GM21786 (cell line): ENCODE data around the gene TMEM151B.
"Not testable (repeated sequence)": the region's sequence is repeated elsewhere in the genome, so short reads cannot be mapped to it uniquely, and the experiment has no call there.

Source experiments
- ATAC-seq: cut with Tn5 transposase; IDR thresholded peaks from one replicate; pipeline ENCODE4 v1.9.1; 2021; ENCODE audit not compliant: unreplicated experiment

The TMEM151B gene

DNA sequence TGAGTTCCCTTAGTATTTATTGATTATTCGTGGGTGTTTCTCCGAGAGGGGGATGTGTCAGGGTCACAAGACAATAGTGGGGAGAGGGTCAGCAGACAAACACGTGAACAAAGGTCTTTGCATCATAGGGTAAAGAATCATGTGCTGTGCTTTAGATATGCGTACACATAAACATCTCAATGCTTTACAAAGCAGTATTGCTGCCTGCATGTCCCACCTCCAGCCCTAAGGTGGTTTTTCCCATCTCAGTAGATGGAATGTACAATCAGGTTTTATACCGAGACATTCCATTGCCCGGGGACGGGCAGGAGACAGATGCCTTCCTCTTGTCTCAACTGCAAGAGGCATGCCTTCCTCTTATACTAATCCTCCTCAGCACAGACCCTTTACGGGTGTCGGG, 58.0 kb downstream of the TMEM151B start:
- ATAC-seq: not testable (repeated sequence)

DNA sequence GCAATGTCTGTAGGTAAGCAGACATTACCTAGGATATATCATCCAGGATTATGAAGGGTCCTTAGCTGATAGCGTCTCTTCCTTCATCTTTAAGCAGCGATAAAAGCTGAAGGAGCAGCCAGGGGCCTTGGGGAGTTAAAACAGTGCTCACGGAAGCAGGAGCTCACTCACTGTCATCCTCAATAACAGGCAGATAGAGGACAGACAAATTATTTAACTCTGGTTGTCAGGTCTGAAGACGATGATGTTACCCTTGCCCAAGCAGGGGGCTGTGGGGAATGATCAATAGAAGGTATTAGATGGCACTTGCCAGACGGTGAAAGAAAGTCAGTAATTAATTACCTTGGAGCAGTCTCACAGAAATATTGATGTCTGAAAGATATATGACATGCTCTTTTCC, 59.6 kb downstream of the TMEM151B start:
- ATAC-seq: no peak

DNA sequence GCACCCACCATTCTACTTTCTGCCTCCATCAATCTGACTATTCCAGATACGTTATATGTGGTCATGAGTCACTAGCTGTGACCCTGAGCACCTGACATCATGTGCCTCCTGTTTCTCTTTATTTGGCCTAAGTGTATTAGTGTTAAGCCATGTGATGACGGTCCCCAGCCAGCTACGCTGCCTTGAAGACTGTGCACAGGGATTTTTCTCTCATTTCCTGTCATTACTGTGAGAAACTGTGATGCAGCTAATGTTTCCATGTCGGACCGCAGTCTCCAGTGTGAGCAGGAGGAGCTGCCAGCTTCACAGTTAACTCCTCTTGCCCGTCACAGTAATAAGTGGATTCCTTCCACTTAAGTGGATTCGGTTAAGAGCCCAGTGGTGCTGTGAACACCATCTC, 62.3 kb downstream of the TMEM151B start:
- ATAC-seq: no peak

- no peak for ATAC-seq
These were observed 63.1 kb downstream of the TMEM151B start for GRCh38 chr6:44333273-44333919.

DNA sequence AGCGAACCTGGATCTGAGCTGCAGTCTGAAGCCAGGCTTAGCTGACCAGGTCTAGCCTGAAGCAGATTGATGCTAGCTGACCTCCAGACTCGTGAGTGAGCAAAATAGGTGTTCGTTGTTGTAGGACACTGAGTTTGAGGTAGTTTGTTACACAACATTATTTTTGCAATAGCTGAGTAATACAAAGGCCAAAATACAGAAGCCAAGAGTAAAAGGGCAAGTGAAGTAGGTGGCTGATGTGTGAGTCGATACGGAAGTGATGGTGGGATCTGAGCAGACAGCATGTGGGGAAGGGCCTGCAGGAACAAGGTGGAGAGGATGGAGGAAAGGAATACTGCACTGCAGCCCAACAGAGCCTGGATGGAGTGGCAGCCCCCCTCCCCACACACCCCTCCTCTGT, 63.7 kb downstream of the TMEM151B start:
- no peak for ATAC-seq

DNA sequence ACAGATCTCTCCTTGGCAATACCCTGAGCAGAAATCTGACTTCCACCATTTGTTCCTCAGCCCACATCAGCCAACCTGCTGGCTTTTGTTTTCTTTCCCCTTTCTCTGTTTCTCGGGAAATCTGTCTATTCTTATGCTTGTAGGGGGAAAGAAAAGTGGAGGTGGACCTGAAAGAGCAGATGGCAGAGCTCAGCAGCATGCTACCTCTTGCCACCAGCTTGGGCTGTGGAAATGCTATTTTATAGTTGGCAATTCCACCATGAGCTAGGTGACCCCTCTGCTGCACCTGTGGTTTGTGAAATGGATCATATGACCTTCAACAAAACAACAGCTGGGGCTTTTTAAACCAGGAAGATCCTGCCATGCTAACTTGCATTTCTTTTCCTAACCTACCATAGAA, 65.4 kb downstream of the TMEM151B start:
- ATAC-seq: no peak

DNA sequence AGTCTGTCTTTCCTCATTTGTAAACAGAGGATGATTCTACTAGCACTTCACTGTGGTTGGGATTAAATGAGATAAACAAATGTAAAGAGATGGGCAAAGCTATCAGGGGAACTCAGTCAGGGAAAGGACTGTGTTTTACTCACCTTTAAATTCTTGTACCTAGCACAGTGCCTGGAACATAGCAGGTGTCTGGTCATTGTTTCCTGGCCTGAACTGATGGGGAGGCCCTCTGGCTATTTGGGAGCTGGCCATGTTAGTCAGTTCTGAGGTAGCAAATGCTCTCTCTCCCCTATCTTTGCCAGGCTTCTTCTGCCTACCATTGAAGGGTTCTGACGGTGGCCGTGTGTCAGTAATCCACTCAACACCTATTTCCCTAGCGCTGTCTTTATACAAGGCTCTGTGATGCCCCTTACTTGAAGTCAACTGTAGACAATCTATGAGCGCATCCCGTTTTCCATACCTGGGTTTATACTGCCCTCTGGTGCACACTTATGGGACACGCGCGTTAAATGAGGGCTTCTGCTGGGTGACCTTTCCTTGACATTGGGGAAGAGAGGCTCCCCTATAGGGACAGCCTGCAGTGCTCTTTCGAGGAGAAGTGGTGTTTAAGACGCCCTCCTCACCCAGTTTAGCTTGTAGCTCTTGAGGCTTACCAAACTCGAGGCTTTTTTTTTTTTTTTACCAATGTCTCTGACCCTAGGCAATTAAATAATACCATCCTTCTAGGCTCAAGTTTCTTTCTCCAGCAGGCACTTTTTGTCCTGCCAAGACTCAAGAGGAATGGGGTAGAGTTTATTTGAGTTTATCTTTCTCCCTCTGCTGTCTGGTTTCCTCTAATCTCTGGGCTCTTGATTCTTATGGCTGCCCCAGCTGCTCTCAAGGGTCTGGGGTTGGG, 68.2 kb downstream of the TMEM151B start:
- ATAC-seq: no peak

DNA sequence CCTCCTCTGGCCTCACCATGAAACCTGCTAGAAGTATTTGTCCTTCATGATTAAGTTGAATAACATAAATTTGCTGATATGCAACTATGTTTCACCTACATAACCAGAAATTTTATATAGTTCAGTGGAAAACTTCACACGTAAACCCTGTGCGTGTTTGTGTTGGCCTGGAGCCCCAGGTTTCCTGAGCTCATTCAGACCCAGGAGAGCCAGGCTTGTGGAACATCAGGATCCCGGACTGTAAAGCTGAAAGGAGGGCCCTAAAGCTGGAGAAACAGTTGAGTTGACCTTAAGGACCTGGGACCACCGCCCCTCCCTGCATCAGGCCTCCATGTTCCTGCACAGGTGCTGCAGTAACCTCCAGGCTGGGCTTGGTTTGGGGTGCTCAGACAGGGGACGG, 69.1 kb downstream of the TMEM151B start:
- ATAC-seq: no peak

DNA sequence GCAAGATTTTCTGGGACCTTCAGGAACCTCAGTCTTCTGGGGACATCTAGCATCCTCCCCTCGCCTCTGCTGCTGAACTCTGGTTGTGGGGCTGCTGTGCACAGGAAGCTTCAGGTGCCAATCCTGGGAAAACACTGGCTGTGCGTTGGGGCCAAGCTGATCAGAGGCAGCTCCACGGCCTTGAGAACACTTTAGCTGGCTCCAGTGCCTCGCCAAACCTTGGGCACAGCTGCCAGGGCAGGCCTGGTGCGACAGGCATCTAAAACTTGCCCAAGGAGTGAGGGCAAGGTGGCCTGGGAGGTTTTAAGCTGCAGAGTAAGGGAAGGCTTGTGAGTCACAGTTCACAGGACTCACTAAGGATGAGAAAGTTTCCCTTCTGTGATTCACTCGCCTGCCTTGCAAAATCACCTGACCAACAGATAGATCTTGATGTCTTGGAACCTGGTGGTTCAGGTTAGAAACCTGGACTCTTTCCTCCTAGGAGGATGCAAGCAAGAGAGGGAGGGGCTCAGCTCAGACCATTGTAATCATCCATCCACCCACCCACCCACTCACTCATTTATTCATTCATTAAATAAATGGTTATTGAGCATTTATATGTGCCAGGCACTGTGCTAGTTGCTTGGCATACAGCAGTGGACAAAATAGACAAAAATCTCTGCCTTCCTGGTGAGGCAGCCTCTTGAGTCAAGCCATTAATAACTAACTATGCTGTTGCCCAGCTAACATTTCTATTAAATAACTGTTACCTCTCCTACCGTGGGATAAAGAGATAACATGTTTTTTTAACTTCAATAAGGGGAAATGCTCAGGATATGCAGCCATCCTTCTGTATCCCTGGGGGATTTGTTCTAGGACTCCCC, 69.7 kb downstream of the TMEM151B start:
- ATAC-seq: no peak

GRCh38 chr6:44341095-44341890, 71.0 kb downstream of the TMEM151B start:
- ATAC-seq: no peak

- no peak for ATAC-seq
These were observed 71.8 kb downstream of the TMEM151B start for GRCh38 chr6:44342052-44342451.

DNA sequence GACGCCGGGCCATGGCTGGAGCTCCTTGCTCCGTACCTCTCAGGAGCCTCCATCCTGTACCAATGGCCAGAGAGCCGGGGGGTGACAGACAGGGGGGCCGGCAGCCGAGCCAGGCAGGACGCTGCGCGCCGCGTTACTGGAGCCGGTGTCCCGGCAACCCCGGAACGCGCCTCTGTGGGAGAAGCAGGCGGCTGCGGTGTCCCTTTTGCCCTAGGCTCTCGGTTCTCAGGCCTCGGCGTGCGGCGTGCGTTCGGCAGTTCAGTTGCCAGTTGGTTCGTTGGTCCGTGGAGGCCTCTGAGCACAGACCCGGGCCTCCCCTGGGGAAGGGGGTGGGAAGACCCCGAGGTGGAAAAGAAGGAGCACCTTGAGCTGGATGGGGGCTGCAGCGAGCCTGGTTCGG, 72.2 kb downstream of the TMEM151B start, which contains the start of gene SPATS1:
Gene SPATS1 (plus strand): TSS at position 162 of the 400 bp plus-strand sequence. CDS start 446 bp downstream, outside the sequence.
- no peak for ATAC-seq

- not testable (repeated sequence) for ATAC-seq
These were observed 76.6 kb downstream of the TMEM151B start for GRCh38 chr6:44346818-44347217.

GRCh38 chr6:44349904-44350649, 79.8 kb downstream of the TMEM151B start:
- no peak for ATAC-seq

GRCh38 chr6:44350650-44350994, 80.4 kb downstream of the TMEM151B start:
- not testable (repeated sequence) for ATAC-seq

GRCh38 chr6:44352259-44352658, 82.0 kb downstream of the TMEM151B start:
- no peak for ATAC-seq

DNA sequence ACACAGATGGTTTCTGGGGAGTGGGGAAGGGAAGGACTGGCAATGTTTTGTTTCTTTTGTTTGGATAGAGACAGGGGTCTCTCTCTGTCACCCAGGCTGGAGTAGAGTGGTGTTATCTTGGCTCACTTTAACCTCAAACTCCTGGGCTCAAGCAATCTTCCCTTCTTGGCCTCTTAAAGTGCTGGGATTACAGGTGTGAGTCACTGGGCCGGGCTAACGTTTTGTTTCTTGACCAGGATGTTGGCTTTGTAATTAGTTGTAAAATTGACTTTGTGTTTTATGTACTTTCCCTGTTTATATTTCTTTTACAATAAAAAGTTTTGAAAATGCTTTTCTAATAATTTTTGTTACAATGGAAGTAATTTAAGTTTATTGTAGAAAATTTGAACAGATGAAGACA, 83.1 kb downstream of the TMEM151B start:
- ATAC-seq: no peak

DNA sequence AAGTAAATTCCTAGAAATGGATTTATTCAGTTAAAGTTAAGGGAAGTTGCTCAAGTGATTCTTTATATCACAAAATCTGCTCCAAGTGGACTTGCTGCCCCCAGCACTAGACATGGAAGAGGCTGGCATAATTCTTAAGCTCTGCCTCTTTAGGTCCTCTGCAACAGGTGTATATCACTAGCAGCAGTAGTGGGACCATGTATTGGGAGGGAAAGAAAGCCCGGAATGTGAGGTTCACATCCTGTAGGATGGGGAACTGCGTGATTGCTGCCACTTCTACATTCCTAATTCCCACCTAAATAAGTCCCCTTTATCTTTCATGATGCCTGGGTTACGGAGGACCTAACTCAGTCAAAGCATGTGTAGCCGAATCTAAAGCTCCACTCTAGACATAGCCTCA, 85.4 kb downstream of the TMEM151B start:
- ATAC-seq: no peak

- no peak for ATAC-seq
These were observed 86.2 kb downstream of the TMEM151B start for GRCh38 chr6:44356487-44356886.
